Activated CD4-positive, alpha-beta T cell treated with anti-CD3 and anti-CD28 coated beads for 36 hours (primary cell): ENCODE results near the gene ABCA3. TPM values are rescaled to one million over a fixed set of nuclear protein-coding genes. Genes with fewer than 3 reads are reported as not detected.

ENCODE experiments used
- ATAC-seq: fragments of 200-7000 bp; cut with Tn5 transposase; one replicate; pipeline ENCODE4 v1.10.0; 2021; ENCODE audit warnings: mild to moderate bottlenecking, moderate library complexity
- CTCF ChIA-PET: fragments of 350-600 bp; sonication (Branson Sonifier 250); formaldehyde crosslinking; loops from one replicate; lab custom pipeline; 2021; ENCODE audit warnings: antibody characterized with exemption; lab: Charles Lee
- POLR2A ChIA-PET: fragments of 350-600 bp; sonication (Branson Sonifier 250); formaldehyde crosslinking; loops from one replicate; lab custom pipeline; 2021; ENCODE audit warnings: antibody characterized with exemption, inconsistent platforms; lab: Charles Lee
- DNase-seq: peaks from one replicate; pipeline ENCODE4 v3.0.0-alpha.2; 2020
- H3K27ac Mint-ChIP-seq: one replicate; pipeline ENCODE4 v1.8.0; 2021; ENCODE audit warnings: mixed read lengths
- H3K27me3 Mint-ChIP-seq: one replicate; pipeline ENCODE4 v1.8.0; 2021; ENCODE audit warnings: mixed read lengths
- H3K36me3 Mint-ChIP-seq: one replicate; pipeline ENCODE4 v1.8.0; 2021; ENCODE audit warnings: low read depth, mixed read lengths
- H3K4me1 Mint-ChIP-seq: one replicate; pipeline ENCODE4 v1.8.0; 2021; ENCODE audit warnings: mixed read lengths
- H3K4me3 Mint-ChIP-seq: one replicate; pipeline ENCODE4 v1.8.0; 2021; ENCODE audit warnings: mild to moderate bottlenecking, moderate library complexity, mixed read lengths
- H3K9me3 Mint-ChIP-seq: one replicate; pipeline ENCODE4 v1.8.0; 2021; ENCODE audit warnings: low read depth, mixed read lengths
- intact Hi-C, 2 experiments: fragments of 100-400 bp; cut with DNase I in 1 of 2; cut with micrococcal nuclease in 1 of 2; formaldehyde crosslinking; loops; one replicate each; pipeline versions ENCODE4 v1.14.2 to v1.15.1; 2022 to 2024; cut with DNase I, micrococcal nuclease
- total RNA-seq, 2 experiments: library from RNA; stranded (reverse); gene quantifications; one replicate each; pipeline ENCODE4 v1.2.3, GENCODE V29; 2021

Gene ABCA3
- total RNA-seq, 2 experiments from 2014 or later, result 6.0 to 7.2 TPM

DNA sequence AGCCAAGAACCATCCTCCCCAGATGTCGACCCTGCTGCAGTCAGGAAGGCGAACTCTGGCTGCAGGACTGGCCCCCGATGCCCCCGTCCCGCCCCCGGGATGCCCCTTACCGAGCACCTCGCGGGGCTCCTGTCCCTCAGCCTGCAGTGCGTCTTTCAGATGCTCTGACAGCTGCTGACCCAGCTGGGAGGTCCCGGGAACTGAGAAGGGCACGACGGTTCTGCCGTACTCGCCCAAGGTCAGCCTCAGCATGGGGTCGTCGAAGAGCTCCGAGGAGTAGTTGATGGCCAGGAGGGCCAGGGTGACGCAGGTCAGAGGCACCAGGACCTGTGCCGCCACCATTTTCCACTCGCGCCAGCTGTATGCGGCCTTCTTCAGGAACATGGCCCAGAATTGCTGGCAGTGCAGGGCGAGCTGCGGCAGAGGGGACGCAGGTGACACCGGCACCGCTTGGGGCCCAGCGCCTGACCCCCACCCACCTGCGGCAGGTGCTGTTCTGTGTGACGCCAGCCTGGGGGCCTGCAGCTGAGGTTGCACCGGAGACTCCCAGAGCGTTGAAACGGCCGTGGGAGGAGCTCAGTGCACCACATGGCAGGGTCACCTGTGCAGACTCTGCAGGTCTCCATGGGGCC lies 52.5 kb downstream of the ABCA3 start:
- POLR2A ChIA-PET, result no interaction called here
- Mint-ChIP-seq H3K9me3 (no peaks in the 10 kb centered on the region), H3K27me3 (no peaks in the 10 kb centered on the region), H3K4me1 (no peaks in the 10 kb centered on the region), H3K36me3 (no peaks in the 10 kb centered on the region), H3K4me3 (no peak overlapping the region), H3K27ac (no peak overlapping the region)
- no peak for ATAC-seq
- DNase-seq, result no peak
- CTCF ChIA-PET, result interaction anchor here (0.6 to 2.4 kb wide), 2 partner anchors 8 to 49 kb away, joined by 3 to 6 read pairs; no protein-coding TSS in a partner anchor
- intact Hi-C loops, result no loop called here

- intact Hi-C loops, result no loop called here
- Mint-ChIP-seq H3K4me1 (no peaks in the 10 kb centered on the region), H3K36me3 (no peaks in the 10 kb centered on the region), H3K27me3 (no peaks in the 10 kb centered on the region), H3K4me3 (no peak overlapping the region), H3K27ac (no peak overlapping the region), H3K9me3 (no peaks in the 10 kb centered on the region)
- POLR2A ChIA-PET, result no interaction called here
- no peak for ATAC-seq
- DNase-seq, result no peak
- CTCF ChIA-PET, result interaction anchor here (2.4 kb wide), 1 partner anchor 10 kb away, joined by 6 read pairs; no protein-coding TSS in a partner anchor
These were observed 54.0 kb downstream of the ABCA3 start for GRCh38 chr16:2286550-2286949.

- no peaks in the 10 kb centered on the region for H3K36me3 Mint-ChIP-seq
- ATAC-seq (no peak), DNase-seq (no peak)
- H3K27ac Mint-ChIP-seq, result no peak overlapping the region
- H3K4me3 Mint-ChIP-seq, result no peak overlapping the region
- ChIA-PET CTCF (no interaction called here), POLR2A (no interaction called here)
- H3K27me3 Mint-ChIP-seq, result no peaks in the 10 kb centered on the region
- H3K9me3 Mint-ChIP-seq, result no peaks in the 10 kb centered on the region
- intact Hi-C loops, result no loop called here
- H3K4me1 Mint-ChIP-seq, result no peaks in the 10 kb centered on the region
These were observed 54.8 kb downstream of the ABCA3 start for GRCh38 chr16:2285731-2286191.

DNA sequence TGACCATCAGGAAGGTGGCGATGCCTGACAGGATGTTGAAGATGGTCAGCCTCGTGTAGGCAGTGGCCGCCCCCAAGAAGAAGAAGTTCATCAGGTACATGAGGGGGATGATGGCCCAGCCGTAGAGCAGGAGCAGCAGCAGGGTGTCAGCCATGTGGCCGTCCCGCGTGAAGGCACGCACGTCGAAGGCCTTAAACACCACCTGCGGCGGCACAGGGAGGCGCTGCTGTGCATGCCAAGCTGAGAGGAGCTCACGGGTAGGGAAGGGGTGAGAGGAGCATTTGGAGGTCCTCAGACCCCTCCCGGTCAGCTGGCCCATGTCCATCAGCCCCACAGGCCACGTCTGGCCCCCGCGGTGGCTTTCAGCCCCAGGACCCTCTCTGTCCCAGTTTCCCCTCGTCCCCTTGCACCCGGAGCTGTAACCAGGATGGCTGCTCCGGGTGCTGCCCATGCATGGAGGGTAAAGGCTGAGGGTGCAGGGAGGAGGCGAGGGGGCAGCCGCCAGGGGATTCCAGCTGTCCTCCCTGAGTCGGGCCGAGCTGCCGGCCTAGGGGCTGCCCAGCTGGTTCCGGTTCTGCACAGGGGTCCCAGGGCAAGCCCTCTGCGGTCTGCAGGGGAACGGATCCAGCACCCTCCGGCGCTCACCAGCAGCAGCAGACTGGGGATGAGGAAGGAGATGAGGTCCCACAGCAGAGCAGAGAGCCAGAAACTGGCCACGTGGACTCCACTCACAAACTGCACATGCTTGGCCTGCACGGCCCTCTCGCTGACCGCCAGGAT lies 55.5 kb downstream of the ABCA3 start:
- Mint-ChIP-seq H3K4me1 (no peaks in the 10 kb centered on the region), H3K9me3 (no peaks in the 10 kb centered on the region), H3K4me3 (no peak overlapping the region), H3K36me3 (no peaks in the 10 kb centered on the region), H3K27ac (no peak overlapping the region), H3K27me3 (no peaks in the 10 kb centered on the region)
- DNase-seq (no peak), ATAC-seq (no peak)
- intact Hi-C loops, result no loop called here
- ChIA-PET POLR2A (no interaction called here), CTCF (no interaction called here)

DNA sequence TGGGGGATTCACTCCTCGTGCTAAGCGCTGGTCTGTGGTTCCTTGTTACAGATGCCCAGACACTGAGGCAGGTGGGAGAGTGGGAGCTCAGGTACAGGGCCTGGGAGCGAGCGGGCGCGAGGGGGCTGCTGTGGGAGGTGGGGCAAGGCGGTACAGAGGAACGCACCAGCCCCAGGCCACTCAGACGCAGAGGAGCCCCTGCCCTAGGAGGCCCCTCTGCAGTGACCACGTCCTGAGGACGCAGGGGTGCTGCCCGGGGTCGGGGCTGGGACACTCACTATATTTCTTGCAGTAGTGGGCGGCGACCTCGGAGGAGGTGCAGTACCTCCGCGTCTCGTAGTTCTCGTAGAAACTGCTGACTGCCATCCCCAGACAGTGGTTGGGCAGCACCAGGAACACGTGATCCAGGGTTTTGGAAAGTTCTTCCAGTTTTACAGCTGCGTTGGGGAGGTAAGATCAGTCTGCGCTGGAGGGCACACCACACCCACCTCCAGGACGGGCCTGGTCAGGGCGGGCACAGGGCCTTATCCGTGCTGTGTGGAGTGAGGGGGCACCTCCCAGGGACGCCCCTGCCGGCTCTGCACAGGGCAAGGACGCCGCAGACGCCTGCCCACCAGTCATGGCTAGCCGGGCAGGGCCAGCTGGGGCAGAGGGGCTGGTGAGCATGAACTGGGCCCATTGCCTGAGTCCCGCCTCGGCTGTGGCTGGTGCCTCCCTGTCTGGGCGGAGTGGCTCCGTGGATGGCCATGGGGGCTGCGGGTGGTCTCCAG lies 56.3 kb downstream of the ABCA3 start:
- DNase-seq (no peak), ATAC-seq (no peak)
- no peaks in the 10 kb centered on the region for H3K9me3 Mint-ChIP-seq
- no peak overlapping the region for H3K4me3 Mint-ChIP-seq
- H3K4me1 Mint-ChIP-seq, result no peaks in the 10 kb centered on the region
- CTCF ChIA-PET, result no interaction called here
- H3K27me3 Mint-ChIP-seq, result no peaks in the 10 kb centered on the region
- no peaks in the 10 kb centered on the region for H3K36me3 Mint-ChIP-seq
- intact Hi-C loops, result no loop called here
- POLR2A ChIA-PET, result no interaction called here
- no peak overlapping the region for H3K27ac Mint-ChIP-seq

- no peaks in the 10 kb centered on the region for H3K4me1 Mint-ChIP-seq
- ChIA-PET POLR2A (no interaction called here), CTCF (no interaction called here)
- H3K27ac Mint-ChIP-seq, result no peak overlapping the region
- ATAC-seq (no peak), DNase-seq (no peak)
- intact Hi-C loops, result no loop called here
- no peak overlapping the region for H3K4me3 Mint-ChIP-seq
- no peaks in the 10 kb centered on the region for H3K36me3 Mint-ChIP-seq
- H3K9me3 Mint-ChIP-seq, result no peaks in the 10 kb centered on the region
- no peaks in the 10 kb centered on the region for H3K27me3 Mint-ChIP-seq
These were observed 57.5 kb downstream of the ABCA3 start for GRCh38 chr16:2282866-2283555.

DNA sequence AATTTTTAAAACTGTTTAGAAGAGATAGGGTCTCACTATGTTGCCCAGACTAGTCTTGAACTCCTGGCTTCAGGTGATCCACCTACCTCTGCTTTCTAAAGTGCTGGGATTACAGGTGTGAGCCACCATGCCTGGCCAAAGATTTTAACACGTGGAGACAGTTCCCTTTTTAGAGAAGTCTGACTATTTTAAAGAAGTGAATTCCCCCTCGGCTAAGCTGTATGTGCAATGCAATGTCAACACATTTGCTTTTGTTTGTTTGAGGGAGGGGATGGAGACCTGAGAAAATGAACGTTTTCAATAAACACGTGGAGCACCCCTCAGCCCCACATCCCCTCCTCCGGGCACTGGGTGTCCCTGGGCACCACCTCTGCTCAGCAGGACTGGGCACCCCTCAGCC lies 58.3 kb downstream of the ABCA3 start:
- no peak for ATAC-seq
- CTCF ChIA-PET, result no interaction called here
- no peak for DNase-seq
- Mint-ChIP-seq H3K27me3 (no peaks in the 10 kb centered on the region), H3K4me1 (no peaks in the 10 kb centered on the region), H3K4me3 (no peak overlapping the region), H3K27ac (no peak overlapping the region), H3K9me3 (no peaks in the 10 kb centered on the region), H3K36me3 (no peaks in the 10 kb centered on the region)
- POLR2A ChIA-PET, result interaction anchor here (0.6 kb wide), 1 partner anchor 193 kb away, joined by 3 read pairs; the partner anchor contains the start of gene TBC1D24
- intact Hi-C loops, result no loop called here

GRCh38 chr16:2280981-2281542 lies 59.5 kb downstream of the ABCA3 start:
- Mint-ChIP-seq H3K4me3 (no peak overlapping the region), H3K4me1 (no peaks in the 10 kb centered on the region), H3K27ac (no peak overlapping the region), H3K36me3 (no peaks in the 10 kb centered on the region), H3K9me3 (no peaks in the 10 kb centered on the region), H3K27me3 (no peaks in the 10 kb centered on the region)
- POLR2A ChIA-PET, result no interaction called here
- ATAC-seq (no peak), DNase-seq (no peak)
- CTCF ChIA-PET, result interaction anchor here (0.6 to 1.3 kb wide), 2 partner anchors 86 to 703 kb away, joined by 3 read pairs; no protein-coding TSS in a partner anchor
- intact Hi-C loops, result no loop called here

DNA sequence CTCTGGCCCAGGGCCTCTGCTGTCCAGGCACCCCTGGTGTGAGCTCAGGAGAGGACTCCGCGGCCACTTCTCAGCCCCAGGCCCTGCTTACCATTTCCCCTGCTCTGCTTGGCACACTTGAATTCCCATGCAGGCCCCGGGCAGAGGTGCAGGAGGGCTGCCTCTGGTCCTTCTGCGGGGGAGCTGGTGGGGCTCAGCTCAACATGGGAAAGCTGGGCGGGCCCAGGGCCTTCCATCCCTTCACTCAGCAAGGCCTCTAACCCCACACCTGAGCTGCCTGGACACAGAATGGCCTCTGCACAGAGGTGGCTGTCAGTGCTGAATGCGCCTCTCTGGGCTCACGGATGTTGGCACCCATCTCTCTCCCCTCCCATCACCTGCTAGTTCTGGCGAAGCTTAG lies 60.1 kb downstream of the ABCA3 start:
- ATAC-seq, result no peak
- POLR2A ChIA-PET, result no interaction called here
- intact Hi-C loops, result no loop called here
- Mint-ChIP-seq H3K36me3 (no peaks in the 10 kb centered on the region), H3K4me3 (no peak overlapping the region), H3K27me3 (no peaks in the 10 kb centered on the region), H3K4me1 (no peaks in the 10 kb centered on the region), H3K9me3 (no peaks in the 10 kb centered on the region), H3K27ac (no peak overlapping the region)
- CTCF ChIA-PET, result interaction anchor here (0.6 to 1.3 kb wide), 2 partner anchors 86 to 704 kb away, joined by 3 read pairs; no protein-coding TSS in a partner anchor
- DNase-seq, result no peak

- intact Hi-C loops, result no loop called here
- no peak overlapping the region for H3K4me3 Mint-ChIP-seq
- DNase-seq (no peak), ATAC-seq (no peak)
- no peaks in the 10 kb centered on the region for H3K36me3 Mint-ChIP-seq
- no peaks in the 10 kb centered on the region for H3K27me3 Mint-ChIP-seq
- ChIA-PET CTCF (no interaction called here), POLR2A (no interaction called here)
- H3K4me1 Mint-ChIP-seq, result no peaks in the 10 kb centered on the region
- H3K27ac Mint-ChIP-seq, result no peak overlapping the region
- H3K9me3 Mint-ChIP-seq, result no peaks in the 10 kb centered on the region
These were observed 61.4 kb downstream of the ABCA3 start for GRCh38 chr16:2278956-2279800.
